K562 (cell line): ENCODE measurements around the gene CTDSPL. TPM values are rescaled to one million over a fixed set of nuclear protein-coding genes. Genes with fewer than 3 reads are reported as not detected.
A peak's percentile ranks its signal among the peaks of the same experiment; 100 is the strongest.

Experiments used
- ARHGAP35 ChIP-seq: fragments of 450-650 bp; IDR thresholded peaks from 2 replicates; pipeline ENCODE4 v1.6.1; 2018; ENCODE audit not compliant: partially characterized antibody
- CBFB ChIP-seq: sonication (generic); formaldehyde crosslinking; IDR thresholded peaks from 2 replicates; pipeline ENCODE4 v1.4.0; 2020; ENCODE audit warnings: mild to moderate bottlenecking, missing genetic modification reagents
- DPF2 ChIP-seq: fragments of 450-650 bp; IDR thresholded peaks from 2 replicates; pipeline ENCODE4 v1.6.1; 2016
- HMG20B ChIP-seq: fragments of 250-450 bp; sonication (Bioruptor Pico); IDR thresholded peaks from 2 replicates; pipeline ENCODE4 v1.5.0; 2021; ENCODE audit warnings: mild to moderate bottlenecking
- HNRNPUL1 ChIP-seq: fragments of 200-400 bp; formaldehyde crosslinking; IDR thresholded peaks from 2 replicates; pipeline ENCODE4 v1.6.1; 2017; ENCODE audit warnings: low read length
- NR1H2 ChIP-seq: sonication (generic); formaldehyde crosslinking; IDR thresholded peaks from 2 replicates; pipeline ENCODE4 v1.4.0; 2020; ENCODE audit warnings: mild to moderate bottlenecking, missing genetic modification reagents
- PTBP1 ChIP-seq: fragments of 200-400 bp; formaldehyde crosslinking; IDR thresholded peaks from 2 replicates; pipeline ENCODE4 v1.6.1; 2017; ENCODE audit warnings: low read depth, low read length
- RBM14 ChIP-seq: fragments of 200-400 bp; formaldehyde crosslinking; IDR thresholded peaks from 2 replicates; pipeline ENCODE4 v1.6.1; 2018; ENCODE audit warnings: low read depth, mild to moderate bottlenecking, low read length, moderate library complexity, borderline replicate concordance; ENCODE audit not compliant: insufficient read depth
- RBM17 ChIP-seq: fragments of 200-400 bp; formaldehyde crosslinking; IDR thresholded peaks from 2 replicates; pipeline ENCODE4 v1.6.1; 2017; ENCODE audit warnings: low read depth, mild to moderate bottlenecking, low read length, borderline replicate concordance
- SP2 ChIP-seq: IDR thresholded peaks from 2 replicates; pipeline ENCODE4 v1.6.1; 2011; ENCODE audit warnings: mild to moderate bottlenecking, low read depth, low read length, moderate library complexity; ENCODE audit not compliant: poor library complexity, severe bottlenecking; ENCODE audit errors: extremely low read depth
- STAG1 ChIP-seq: sonication (generic); formaldehyde crosslinking; IDR thresholded peaks from 2 replicates; pipeline ENCODE4 v1.5.0; 2020; ENCODE audit warnings: missing genetic modification reagents, borderline replicate concordance
- TAL1 ChIP-seq: fragments of 450-650 bp; IDR thresholded peaks from 2 replicates; pipeline ENCODE4 v1.6.1; 2016; ENCODE audit warnings: mild to moderate bottlenecking
- WHSC1 ChIP-seq: IDR thresholded peaks from one replicate; pipeline ENCODE4 v1.6.1; 2012; ENCODE audit warnings: low read length, control low read depth, inconsistent platforms
- XRCC5 ChIP-seq: fragments of 200-400 bp; formaldehyde crosslinking; IDR thresholded peaks from 2 replicates; pipeline ENCODE4 v1.6.1; 2017; ENCODE audit warnings: low read depth, mild to moderate bottlenecking, low read length
- ZBTB17 ChIP-seq: fragments of 450-650 bp; formaldehyde crosslinking; IDR thresholded peaks from 2 replicates; pipeline ENCODE4 v1.4.0; 2020; ENCODE audit warnings: mild to moderate bottlenecking
- ZC3H8 ChIP-seq: fragments of 450-650 bp; IDR thresholded peaks from 2 replicates; pipeline ENCODE4 v1.6.1; 2017
- ZNF263 ChIP-seq: sonication (generic); formaldehyde crosslinking; IDR thresholded peaks from 2 replicates; pipeline ENCODE4 v1.8.0; 2022; ENCODE audit warnings: mild to moderate bottlenecking, missing genetic modification reagents, borderline replicate concordance
- ZNF764 ChIP-seq: fragments of 250-450 bp; sonication (Bioruptor Pico); IDR thresholded peaks from 2 replicates; pipeline ENCODE4 v1.4.0; 2020; ENCODE audit warnings: low read depth, mild to moderate bottlenecking, moderate library complexity
- polyA plus RNA-seq, 8 experiments: library from polyadenylated mRNA; depleted of rRNA in 4 of 8; stranded (reverse) in 5 of 8; unstranded in 3 of 8; fragments of >200 nt; fragmentation: Nextera tagmentation in 2 of 8; fragmentation: Illumina TruSeq in 1 of 8; extraction: Ambion mirVana in 2 of 8; extraction: Trizol in 1 of 8; gene quantifications; 2 replicates each; pipeline versions ENCODE4 v1.2.1 to v1.2.3, GENCODE V29; 2011 to 2014; ENCODE audit warnings: inconsistent platforms in 1 of 8, missing spikeins in 1 of 8
- total RNA-seq, 7 experiments: library from RNA; depleted of rRNA in 6 of 7; stranded (reverse); fragments of >200 nt in 6 of 7; fragmentation: Illumina TruSeq in 2 of 7; extraction: Trizol in 2 of 7; gene quantifications; 2 replicates each; pipeline versions ENCODE4 v1.2.1 to v1.2.3, GENCODE V29; 2011 to 2021; ENCODE audit warnings: low replicate concordance in 1 of 7
- TF ChIP-seq, protein P1 (sequence below): fragments of 450-650 bp; IDR thresholded peaks from 2 replicates; pipeline ENCODE4 v1.7.0; 2016; ENCODE audit warnings: borderline replicate concordance
- TF ChIP-seq, protein P2 (sequence below): fragments of 200-800 bp; sonication (Bioruptor generic); IDR thresholded peaks from 2 replicates; pipeline ENCODE4 v1.6.1; 2017; ENCODE audit warnings: missing genetic modification characterization, missing compliant biosample characterization
- TF ChIP-seq, protein P3 (sequence below): sonication (generic); formaldehyde crosslinking; IDR thresholded peaks from 2 replicates; pipeline ENCODE4 v1.8.0; 2022; ENCODE audit warnings: mild to moderate bottlenecking, missing genetic modification reagents
- TF ChIP-seq, protein P4 (sequence below): IDR thresholded peaks from 2 replicates; pipeline ENCODE4 v1.6.1; 2012; ENCODE audit warnings: low read depth, low read length, improper control_type of control experiment, borderline replicate concordance
- TF ChIP-seq, protein P5 (sequence below), 2 experiments: IDR thresholded peaks; 2 replicates each; pipeline ENCODE4 v1.6.1; 2011; ENCODE audit warnings: borderline replicate concordance in 1 of 2, control low read depth in 1 of 2, low read depth in 1 of 2, low read length in 1 of 2, mild to moderate bottlenecking in 1 of 2, mixed read lengths in 1 of 2, moderate library complexity in 1 of 2; ENCODE audit not compliant: insufficient read depth in 1 of 2, insufficient read length in 1 of 2, poor library complexity in 1 of 2, severe bottlenecking in 1 of 2; ENCODE audit errors: extremely low read depth in 1 of 2

Gene CTDSPL
- total and polyA plus RNA-seq, 9 of the 15 experiments (the other 6 are each of a cell fraction or from before 2014, with no cell fraction given), result 5.1 to 19.3 (median 11.3) TPM

DNA sequence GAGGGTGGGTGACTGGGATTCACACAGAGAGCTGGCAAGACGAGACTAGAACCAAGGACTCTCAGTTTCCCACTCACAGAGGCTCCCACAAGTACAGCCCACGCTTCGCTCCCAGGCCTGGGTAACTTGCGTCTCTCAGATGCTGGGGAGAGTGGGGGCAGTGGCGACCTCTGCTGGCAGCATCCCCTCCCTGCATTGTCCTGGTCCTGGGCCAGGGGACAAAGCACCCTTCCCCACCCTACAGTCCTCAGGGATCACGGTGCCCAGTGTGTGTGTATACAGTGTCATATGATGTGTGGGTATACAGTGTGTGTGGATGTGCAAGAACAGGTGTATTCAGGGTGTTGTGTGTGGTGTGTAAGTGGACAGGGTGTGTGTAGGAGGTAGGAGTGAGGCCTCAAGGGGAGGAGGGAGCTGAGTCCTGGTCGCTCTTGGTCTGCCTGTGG, 141.7 kb downstream of the CTDSPL start (continued):
- TF ChIP-seq, protein P1, sequence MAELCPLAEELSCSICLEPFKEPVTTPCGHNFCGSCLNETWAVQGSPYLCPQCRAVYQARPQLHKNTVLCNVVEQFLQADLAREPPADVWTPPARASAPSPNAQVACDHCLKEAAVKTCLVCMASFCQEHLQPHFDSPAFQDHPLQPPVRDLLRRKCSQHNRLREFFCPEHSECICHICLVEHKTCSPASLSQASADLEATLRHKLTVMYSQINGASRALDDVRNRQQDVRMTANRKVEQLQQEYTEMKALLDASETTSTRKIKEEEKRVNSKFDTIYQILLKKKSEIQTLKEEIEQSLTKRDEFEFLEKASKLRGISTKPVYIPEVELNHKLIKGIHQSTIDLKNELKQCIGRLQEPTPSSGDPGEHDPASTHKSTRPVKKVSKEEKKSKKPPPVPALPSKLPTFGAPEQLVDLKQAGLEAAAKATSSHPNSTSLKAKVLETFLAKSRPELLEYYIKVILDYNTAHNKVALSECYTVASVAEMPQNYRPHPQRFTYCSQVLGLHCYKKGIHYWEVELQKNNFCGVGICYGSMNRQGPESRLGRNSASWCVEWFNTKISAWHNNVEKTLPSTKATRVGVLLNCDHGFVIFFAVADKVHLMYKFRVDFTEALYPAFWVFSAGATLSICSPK, result no peak
- TF ChIP-seq ARHGAP35 (peak; percentile 43), WHSC1 (no peak), XRCC5 (peak; percentile 62; the same call in 1 of the 2 replicates), PTBP1 (no peak), HMG20B (CRISPR knock-in tag) (no peak), ZNF764 (no peak), SP2 (no peak), ZNF263 (CRISPR knock-in tag) (peak; percentile 49; the same call in 1 of the 2 replicates), DPF2 (peak; percentile 51; the same call in 1 of the 2 replicates), TAL1 (no peak), NR1H2 (CRISPR knock-in tag) (no peak), STAG1 (CRISPR knock-in tag) (no peak), ZBTB17 (CRISPR knock-in tag) (0 out of 2 replicates have a peak, but pooled peaks have one; percentile 38), CBFB (CRISPR knock-in tag) (no peak), HNRNPUL1 (no peak), ZC3H8 (no peak), RBM14 (no peak), RBM17 (no peak)
- TF ChIP-seq, protein P2, sequence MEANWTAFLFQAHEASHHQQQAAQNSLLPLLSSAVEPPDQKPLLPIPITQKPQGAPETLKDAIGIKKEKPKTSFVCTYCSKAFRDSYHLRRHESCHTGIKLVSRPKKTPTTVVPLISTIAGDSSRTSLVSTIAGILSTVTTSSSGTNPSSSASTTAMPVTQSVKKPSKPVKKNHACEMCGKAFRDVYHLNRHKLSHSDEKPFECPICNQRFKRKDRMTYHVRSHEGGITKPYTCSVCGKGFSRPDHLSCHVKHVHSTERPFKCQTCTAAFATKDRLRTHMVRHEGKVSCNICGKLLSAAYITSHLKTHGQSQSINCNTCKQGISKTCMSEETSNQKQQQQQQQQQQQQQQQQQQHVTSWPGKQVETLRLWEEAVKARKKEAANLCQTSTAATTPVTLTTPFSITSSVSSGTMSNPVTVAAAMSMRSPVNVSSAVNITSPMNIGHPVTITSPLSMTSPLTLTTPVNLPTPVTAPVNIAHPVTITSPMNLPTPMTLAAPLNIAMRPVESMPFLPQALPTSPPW, result no peak
- TF ChIP-seq, protein P3, sequence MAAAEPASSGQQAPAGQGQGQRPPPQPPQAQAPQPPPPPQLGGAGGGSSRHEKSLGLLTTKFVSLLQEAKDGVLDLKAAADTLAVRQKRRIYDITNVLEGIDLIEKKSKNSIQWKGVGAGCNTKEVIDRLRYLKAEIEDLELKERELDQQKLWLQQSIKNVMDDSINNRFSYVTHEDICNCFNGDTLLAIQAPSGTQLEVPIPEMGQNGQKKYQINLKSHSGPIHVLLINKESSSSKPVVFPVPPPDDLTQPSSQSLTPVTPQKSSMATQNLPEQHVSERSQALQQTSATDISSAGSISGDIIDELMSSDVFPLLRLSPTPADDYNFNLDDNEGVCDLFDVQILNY, result 0 out of 2 replicates have a peak, but pooled peaks have one; percentile 53
- TF ChIP-seq, protein P4, sequence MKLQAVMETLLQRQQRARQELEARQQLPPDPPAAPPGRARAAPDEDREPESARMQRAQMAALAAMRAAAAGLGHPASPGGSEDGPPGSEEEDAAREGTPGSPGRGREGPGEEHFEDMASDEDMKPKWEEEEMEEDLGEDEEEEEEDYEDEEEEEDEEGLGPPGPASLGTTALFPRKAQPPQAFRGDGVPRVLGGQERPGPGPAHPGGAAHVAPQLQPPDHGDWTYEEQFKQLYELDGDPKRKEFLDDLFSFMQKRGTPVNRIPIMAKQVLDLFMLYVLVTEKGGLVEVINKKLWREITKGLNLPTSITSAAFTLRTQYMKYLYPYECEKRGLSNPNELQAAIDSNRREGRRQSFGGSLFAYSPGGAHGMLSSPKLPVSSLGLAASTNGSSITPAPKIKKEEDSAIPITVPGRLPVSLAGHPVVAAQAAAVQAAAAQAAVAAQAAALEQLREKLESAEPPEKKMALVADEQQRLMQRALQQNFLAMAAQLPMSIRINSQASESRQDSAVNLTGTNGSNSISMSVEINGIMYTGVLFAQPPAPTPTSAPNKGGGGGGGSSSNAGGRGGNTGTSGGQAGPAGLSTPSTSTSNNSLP, result no peak
- TF ChIP-seq, protein P5, sequence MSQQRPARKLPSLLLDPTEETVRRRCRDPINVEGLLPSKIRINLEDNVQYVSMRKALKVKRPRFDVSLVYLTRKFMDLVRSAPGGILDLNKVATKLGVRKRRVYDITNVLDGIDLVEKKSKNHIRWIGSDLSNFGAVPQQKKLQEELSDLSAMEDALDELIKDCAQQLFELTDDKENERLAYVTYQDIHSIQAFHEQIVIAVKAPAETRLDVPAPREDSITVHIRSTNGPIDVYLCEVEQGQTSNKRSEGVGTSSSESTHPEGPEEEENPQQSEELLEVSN (IDR thresholded peaks at IDR 0.05; ENCODE audit: borderline replicate concordance in 1 of 2, extremely low read depth in 1 of 2, insufficient read depth in 1 of 2, insufficient read length in 1 of 2, low read depth in 1 of 2, low read length in 1 of 2, poor library complexity in 1 of 2, severe bottlenecking in 1 of 2), result no peak
